MM.1S (cell line): ENCODE data around the gene AVP.

ENCODE experiments used
- DNase-seq: peaks from one replicate; pipeline ENCODE4 v3.0.0-alpha.2; 2015
- H2AFZ ChIP-seq: fragments of 300-600 bp; sonication (generic); 2 replicates; pipeline ENCODE4 v1.6.0; 2016; ENCODE audit warnings: antibody characterized with exemption, low read length
- H3F3A ChIP-seq: fragments of 300-600 bp; sonication (generic); 2 replicates; pipeline ENCODE4 v1.6.1; 2016; ENCODE audit warnings: mild to moderate bottlenecking, antibody characterized with exemption, low read length, moderate library complexity, mixed read lengths; ENCODE audit not compliant: insufficient read depth
- H3K27ac ChIP-seq: fragments of 300-600 bp; sonication (generic); 2 replicates; pipeline ENCODE4 v1.5.1; 2016; ENCODE audit warnings: mild to moderate bottlenecking, low read length
- H3K27me3 ChIP-seq: fragments of 300-600 bp; sonication (generic); replicated peaks from 2 replicates; pipeline ENCODE4 v1.6.0; 2016; ENCODE audit warnings: low read length; ENCODE audit not compliant: insufficient read depth
- H3K36me3 ChIP-seq: fragments of 300-600 bp; sonication (generic); replicated peaks from 2 replicates; pipeline ENCODE4 v1.6.1; 2016; ENCODE audit warnings: mild to moderate bottlenecking, low read length, mixed read lengths; ENCODE audit not compliant: insufficient read depth
- H3K4me1 ChIP-seq: fragments of 300-600 bp; sonication (generic); 2 replicates; pipeline ENCODE4 v1.6.1; 2016; ENCODE audit warnings: low read length, mixed read lengths
- H3K4me2 ChIP-seq: fragments of 300-600 bp; sonication (generic); 2 replicates; pipeline ENCODE4 v1.6.0; 2016; ENCODE audit warnings: low read depth, low read length
- H3K4me3 ChIP-seq: fragments of 300-600 bp; sonication (generic); 2 replicates; pipeline ENCODE4 v1.5.1; 2016; ENCODE audit warnings: low read length, mixed read lengths
- H3K79me2 ChIP-seq: fragments of 300-600 bp; sonication (generic); 2 replicates; pipeline ENCODE4 v1.6.1; 2016; ENCODE audit warnings: mixed run types, low read length, mixed read lengths
- H3K9ac ChIP-seq: fragments of 300-600 bp; sonication (generic); 2 replicates; pipeline ENCODE4 v1.6.1; 2016; ENCODE audit warnings: low read length, mixed read lengths
- H3K9me2 ChIP-seq: fragments of 300-600 bp; sonication (generic); replicated peaks from 2 replicates; pipeline ENCODE4 v1.6.1; 2016; ENCODE audit warnings: mild to moderate bottlenecking, low read length, mixed read lengths; ENCODE audit not compliant: insufficient read depth
- H3K9me3 ChIP-seq: fragments of 300-600 bp; sonication (generic); replicated peaks from 2 replicates; pipeline ENCODE4 v1.6.1; 2016; ENCODE audit warnings: mild to moderate bottlenecking, low read length, mixed read lengths; ENCODE audit not compliant: insufficient read depth
- H4K20me1 ChIP-seq: fragments of 300-600 bp; sonication (generic); 2 replicates; pipeline ENCODE4 v1.6.1; 2016; ENCODE audit warnings: mild to moderate bottlenecking, low read length, moderate library complexity, mixed read lengths; ENCODE audit not compliant: insufficient read depth
- CTCF ChIP-seq: fragments of 300-600 bp; sonication (generic); IDR thresholded peaks from 2 replicates; pipeline ENCODE4 v1.5.1; 2016; ENCODE audit warnings: antibody characterized with exemption, low read length, mixed read lengths
- EZH2 ChIP-seq: fragments of 300-600 bp; sonication (generic); optimal IDR thresholded peaks from 2 replicates; pipeline ENCODE3; 2017; ENCODE audit warnings: low read depth, mild to moderate bottlenecking, antibody characterized with exemption, low read length, mixed read lengths
- EZH2phosphoT487 ChIP-seq: fragments of 300-600 bp; sonication (generic); IDR thresholded peaks from 2 replicates; pipeline ENCODE4 v1.6.1; 2018; ENCODE audit warnings: antibody characterized with exemption, low read length

AVP gene

DNA sequence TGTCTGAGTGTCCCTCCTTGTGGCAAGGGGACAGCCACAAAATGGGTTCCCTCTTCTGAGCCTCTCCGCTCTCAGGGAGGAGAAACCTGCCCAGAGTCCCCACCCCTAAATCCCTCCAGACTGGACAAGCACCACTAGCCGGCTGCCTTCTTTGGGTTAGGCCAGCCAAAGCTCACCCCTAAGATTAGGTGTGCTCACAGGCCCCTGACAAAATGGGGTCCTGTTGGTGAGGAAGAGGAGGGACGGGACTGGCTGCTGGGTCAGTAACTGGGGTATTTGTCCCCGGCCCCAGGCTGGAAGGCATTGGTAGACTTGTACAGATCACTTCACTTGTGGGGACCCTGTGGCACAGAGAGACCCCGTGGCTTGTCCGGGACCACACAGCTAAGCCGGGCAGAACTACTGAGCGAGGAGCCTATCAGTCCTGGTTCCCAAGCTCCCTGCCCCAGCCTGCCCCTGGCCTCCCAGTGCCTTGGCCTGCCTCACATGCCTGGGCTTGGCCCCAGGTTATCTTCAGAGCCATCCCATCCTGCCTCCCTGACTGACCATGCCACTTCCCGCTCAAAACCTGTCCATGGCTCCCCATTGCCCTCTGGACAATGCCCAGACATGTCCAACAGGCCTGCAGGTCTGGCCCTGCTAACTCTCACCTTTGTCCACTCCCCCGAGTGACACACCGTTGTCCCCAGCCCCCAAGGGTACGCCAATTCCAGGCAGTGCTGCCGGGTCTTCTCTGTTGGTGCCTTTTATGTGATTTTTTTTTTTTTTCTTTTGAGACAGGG lies 10.5 kb upstream of the AVP start:
- TF ChIP-seq EZH2 = no peak
- TF ChIP-seq EZH2phosphoT487 = no peak
- TF ChIP-seq CTCF = no peak
- Histone ChIP-seq H3F3A (no peaks in the 10 kb centered on the region), H3K4me3 (no peak overlapping the region), H3K27me3 (peaks cover 23% of the 10 kb centered on the region), H3K9me3 (no peaks in the 10 kb centered on the region), H3K9ac (no peak overlapping the region), H3K27ac (no peak overlapping the region), H3K79me2 (no peaks in the 10 kb centered on the region), H3K36me3 (no peaks in the 10 kb centered on the region), H3K4me2 (no peak overlapping the region), H2AFZ (no peak overlapping the region), H4K20me1 (no peaks in the 10 kb centered on the region), H3K9me2 (no peaks in the 10 kb centered on the region), H3K4me1 (no peaks in the 10 kb centered on the region)
- DNase-seq = no peak

GRCh38 chr20:3093861-3094361 lies 9.4 kb upstream of the AVP start:
- Histone ChIP-seq H3K27ac (no peak overlapping the region), H3K4me3 (no peak overlapping the region), H3K4me1 (no peaks in the 10 kb centered on the region), H3K9me2 (no peaks in the 10 kb centered on the region), H2AFZ (no peak overlapping the region), H3K36me3 (no peaks in the 10 kb centered on the region), H3K9ac (no peak overlapping the region), H4K20me1 (no peaks in the 10 kb centered on the region), H3F3A (no peaks in the 10 kb centered on the region), H3K27me3 (peaks cover 23% of the 10 kb centered on the region), H3K79me2 (no peaks in the 10 kb centered on the region), H3K9me3 (no peaks in the 10 kb centered on the region), H3K4me2 (no peak overlapping the region)
- TF ChIP-seq CTCF (no peak), EZH2phosphoT487 (no peak), EZH2 (no peak)
- no peak for DNase-seq

DNA sequence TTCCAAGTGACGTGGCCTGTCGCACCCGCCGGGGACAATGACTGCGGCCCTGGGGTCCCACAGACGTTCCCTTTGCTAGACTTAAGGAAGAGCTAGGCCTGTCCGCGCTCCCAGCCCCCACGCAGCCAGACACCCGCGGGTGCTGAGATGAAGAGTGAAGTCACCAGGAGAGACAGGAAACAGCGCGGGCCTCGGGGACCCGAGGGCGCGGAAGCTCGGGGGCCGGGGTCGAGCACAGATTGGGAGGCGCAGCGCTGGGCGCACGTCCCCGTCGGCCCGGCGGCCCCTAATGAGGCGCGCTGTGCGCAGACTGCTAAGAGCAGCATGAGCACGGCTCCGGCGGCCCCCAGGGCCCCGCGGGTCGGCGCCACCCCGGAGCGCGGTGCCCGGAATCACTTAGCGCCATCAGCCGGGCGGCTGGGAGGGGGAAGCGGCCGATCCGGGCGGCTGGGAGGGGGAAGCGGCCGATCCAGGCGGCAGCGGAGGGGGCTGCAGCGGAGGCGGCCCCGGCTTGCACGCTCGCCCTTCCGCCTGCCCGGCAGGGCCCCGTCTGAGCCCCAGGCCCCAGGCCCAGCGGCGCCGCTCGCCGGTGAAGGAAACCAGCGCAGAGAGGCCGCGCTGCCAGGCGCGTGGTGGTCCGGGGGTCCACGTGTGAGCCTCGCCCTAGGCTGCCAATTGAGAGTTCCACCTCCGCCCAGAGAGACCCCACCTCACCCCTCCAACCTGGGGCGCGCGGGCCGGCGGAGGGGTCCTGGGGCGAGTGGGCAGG lies 8.3 kb upstream of the AVP start:
- Histone ChIP-seq H3K4me2 (no peak overlapping the region), H3K9ac (no peak overlapping the region)

GRCh38 chr20:3090565-3090964 lies 6.0 kb upstream of the AVP start:
- Histone ChIP-seq H4K20me1 (no peaks in the 10 kb centered on the region), H3K4me1 (no peaks in the 10 kb centered on the region), H3K27ac (no peak overlapping the region), H3K4me3 (no peak overlapping the region), H3K79me2 (no peaks in the 10 kb centered on the region), H3K27me3 (peaks cover 23% of the 10 kb centered on the region), H3F3A (no peaks in the 10 kb centered on the region), H2AFZ (no peak overlapping the region), H3K36me3 (no peaks in the 10 kb centered on the region), H3K9me2 (no peaks in the 10 kb centered on the region), H3K9me3 (no peaks in the 10 kb centered on the region), H3K9ac (no peak overlapping the region), H3K4me2 (no peak overlapping the region)
- no peak for DNase-seq
- no peak for TF ChIP-seq EZH2phosphoT487
- TF ChIP-seq EZH2 = no peak
- no peak for TF ChIP-seq CTCF

More for the DNA sequence above, 8.3 kb upstream of the AVP start:
- Histone ChIP-seq H3K4me3 (no peak overlapping the region), H3F3A (no peaks in the 10 kb centered on the region), H3K4me1 (no peaks in the 10 kb centered on the region), H3K27ac (no peak overlapping the region), H4K20me1 (no peaks in the 10 kb centered on the region), H3K27me3 (peaks cover 23% of the 10 kb centered on the region), H3K9me2 (no peaks in the 10 kb centered on the region), H3K79me2 (no peaks in the 10 kb centered on the region), H2AFZ (no peak overlapping the region), H3K9me3 (no peaks in the 10 kb centered on the region), H3K36me3 (no peaks in the 10 kb centered on the region)
- no peak for TF ChIP-seq EZH2phosphoT487
- DNase-seq = no peak
